ENCODE measurements around the gene ZNF641. TPM values are rescaled to one million over a fixed set of nuclear protein-coding genes. Genes with fewer than 3 reads are reported as not detected.
"Not testable (repeated sequence)": the region's sequence is repeated elsewhere in the genome, so short reads cannot be mapped to it uniquely, and the experiment has no call there.

Gene ZNF641
- total RNA-seq, 1 donor from 2014 or later = 3.1 TPM

- not testable (repeated sequence) for DNase-seq
These were observed 17.0 kb downstream of the ZNF641 start for GRCh38 chr12:48333680-48334079.

GRCh38 chr12:48331399-48331798 lies 19.3 kb downstream of the ZNF641 start:
- DNase-seq = no peak

- no peak for DNase-seq
These were observed 21.4 kb downstream of the ZNF641 start for GRCh38 chr12:48329199-48329939.

- no peak for DNase-seq
These were observed 34.2 kb downstream of the ZNF641 start for GRCh38 chr12:48316491-48316890.

- no peak for DNase-seq
These were observed 39.4 kb downstream of the ZNF641 start for GRCh38 chr12:48311313-48311712.

- DNase-seq = no peak
These were observed 43.5 kb downstream of the ZNF641 start for GRCh38 chr12:48307269-48307668.

- DNase-seq = no peak
These were observed 45.5 kb downstream of the ZNF641 start for GRCh38 chr12:48305190-48305589.

GRCh38 chr12:48302161-48302911 lies 48.4 kb downstream of the ZNF641 start:
- no peak for DNase-seq

- DNase-seq = no peak
These were observed 49.9 kb downstream of the ZNF641 start for GRCh38 chr12:48300774-48301173.

- DNase-seq = peak; percentile 59
These were observed 54.0 kb downstream of the ZNF641 start for GRCh38 chr12:48296586-48297282.

GRCh38 chr12:48292040-48292439 lies 58.7 kb downstream of the ZNF641 start:
- no peak for DNase-seq

- DNase-seq = no peak
These were observed 59.2 kb downstream of the ZNF641 start for GRCh38 chr12:48291511-48291910.

- DNase-seq = no peak
These were observed 62.1 kb downstream of the ZNF641 start for GRCh38 chr12:48288387-48289268.

Other genes starting within 250 kb of the ZNF641 start
- gene SENP1, start 244.8 kb downstream of the ZNF641 start, total RNA-seq = 15.1 and 15.7 TPM in 2 replicates
- gene PFKM, start 231.6 kb downstream of the ZNF641 start, total RNA-seq = 57.0 and 70.2 TPM in 2 replicates
- gene ASB8, start 193.4 kb downstream of the ZNF641 start, total RNA-seq = 18.2 and 24.0 TPM in 2 replicates
- gene CCDC184, start 167.3 kb downstream of the ZNF641 start, total RNA-seq = 0.05 TPM in 1 of 2 replicates, not detected in the other
- gene OR10AD1, start 147.6 kb downstream of the ZNF641 start, total RNA-seq = 0.09 TPM in 1 of 2 replicates, not detected in the other
- gene ANP32D, start 121.6 kb upstream of the ZNF641 start, total RNA-seq = not detected in 2 replicates
- not detected in 2 replicates for gene C12orf54, start 131.6 kb upstream of the ZNF641 start, total RNA-seq
- gene OR8S1, start 174.7 kb upstream of the ZNF641 start, total RNA-seq = not detected in 2 replicates
- not detected in 2 replicates for gene LALBA, start 219.1 kb upstream of the ZNF641 start, total RNA-seq

Data from dermis blood vessel endothelial cell (primary cell).